Fibroblast of lung (primary cell): ENCODE data around the gene TGFB1. TPM values are rescaled to one million over a fixed set of nuclear protein-coding genes. Genes with fewer than 3 reads are reported as not detected.

ENCODE experiments used
- DNase-seq, 2 donors: peaks; one replicate each; pipeline versions ENCODE4 v3.0.0 to v3.0.0-alpha.2; 2010; ENCODE audit warnings: low read depth in 2 of 2
- H2AFZ ChIP-seq: 2 replicates; pipeline ENCODE4 v1.5.1; 2012; ENCODE audit warnings: low read length, control low read depth, inconsistent platforms
- H3K27ac ChIP-seq: 2 replicates; pipeline ENCODE4 v1.5.1; 2011; ENCODE audit warnings: low read length, control low read depth; ENCODE audit not compliant: insufficient read depth
- H3K27me3 ChIP-seq: 2 replicates; pipeline ENCODE4 v1.5.1; 2011; ENCODE audit warnings: mild to moderate bottlenecking, low read length; ENCODE audit not compliant: control insufficient read depth, insufficient read depth
- H3K36me3 ChIP-seq: 2 replicates; pipeline ENCODE4 v1.5.1; 2011; ENCODE audit warnings: low read length; ENCODE audit not compliant: control insufficient read depth, insufficient read depth
- H3K4me1 ChIP-seq: 2 replicates; pipeline ENCODE4 v1.5.1; 2011; ENCODE audit warnings: low read length; ENCODE audit not compliant: control insufficient read depth, insufficient read depth; ENCODE audit errors: extremely low read depth
- H3K4me2 ChIP-seq: 2 replicates; pipeline ENCODE4 v1.5.1; 2011; ENCODE audit warnings: low read length, control low read depth; ENCODE audit not compliant: insufficient read depth; ENCODE audit errors: extremely low read depth
- H3K4me3 ChIP-seq, 4 experiments: fragments of 200-600 bp in 1 of 4; sonication (generic) in 1 of 4; replicated peaks in 1 of 4; 2 replicates each; pipeline ENCODE4 v1.5.1; 2011 to 2016; ENCODE audit warnings: low read length in 4 of 4, low read depth in 3 of 4, mild to moderate bottlenecking in 3 of 4, control low read depth in 2 of 4, inconsistent platforms in 1 of 4, mixed read lengths in 1 of 4; ENCODE audit not compliant: insufficient read depth in 1 of 4; ENCODE audit errors: control extremely low read depth in 1 of 4
- H3K79me2 ChIP-seq: 2 replicates; pipeline ENCODE4 v1.5.1; 2012; ENCODE audit warnings: mild to moderate bottlenecking, low read length, inconsistent platforms; ENCODE audit not compliant: control insufficient read depth, insufficient read depth
- H3K9ac ChIP-seq: 2 replicates; pipeline ENCODE4 v1.5.1; 2011; ENCODE audit warnings: mild to moderate bottlenecking, low read length, control low read depth; ENCODE audit not compliant: insufficient read depth
- H3K9me3 ChIP-seq: 2 replicates; pipeline ENCODE4 v1.5.1; 2012; ENCODE audit warnings: low read depth, low read length; ENCODE audit not compliant: control insufficient read depth, insufficient read depth
- H4K20me1 ChIP-seq: 2 replicates; pipeline ENCODE4 v1.5.1; 2011; ENCODE audit warnings: low read length; ENCODE audit not compliant: control insufficient read depth, insufficient read depth; ENCODE audit errors: extremely low read depth
- CTCF ChIP-seq, 2 donors: IDR thresholded peaks in 1 of 2; conservative IDR thresholded peaks in 1 of 2; 1 replicate in 1 of 2; 2 replicates in 1 of 2; pipeline ENCODE4 v1.5.1; 2011 to 2012; ENCODE audit warnings: low read length in 2 of 2, control low read depth in 1 of 2, inconsistent platforms in 1 of 2, low read depth in 1 of 2, mild to moderate bottlenecking in 1 of 2
- EZH2 ChIP-seq: IDR thresholded peaks from 2 replicates; pipeline ENCODE4 v1.5.1; 2012; ENCODE audit warnings: low read length, control low read depth, mild to moderate bottlenecking; ENCODE audit errors: missing control alignments
- polyA plus RNA-seq, 2 donors: library from polyadenylated mRNA; depleted of rRNA in 1 of 2; stranded (reverse) in 1 of 2; unstranded in 1 of 2; fragments of >200 nt; gene quantifications; 2 replicates each; pipeline ENCODE4 v1.2.1, GENCODE V29; 2011 to 2012; ENCODE audit warnings: missing spikeins in 1 of 2
- total RNA-seq: library from RNA; depleted of rRNA; stranded (reverse); fragments of >200 nt; gene quantifications from 2 replicates; pipeline ENCODE4 v1.2.1, GENCODE V29; 2014

Gene TGFB1
- total and polyA plus RNA-seq, 2 donors (not counting 1 experiment from before 2014, with no cell fraction given), result 4.2 to 14.4 TPM

- no peaks in the 10 kb centered on the region for H4K20me1 ChIP-seq
- no peaks in the 10 kb centered on the region for H3K79me2 ChIP-seq
- no peaks in the 10 kb centered on the region for H3K4me1 ChIP-seq
- TF ChIP-seq EZH2, result no peak
- no peak for TF ChIP-seq CTCF (conservative IDR thresholded peaks at IDR 0.05 in 1 of 2, IDR thresholded peaks at IDR 0.05 in 1 of 2; ENCODE audit: low read depth in 1 of 2, low read length in 2 of 2)
- no peaks in the 10 kb centered on the region for H3K9me3 ChIP-seq
- no peak overlapping the region for H2AFZ ChIP-seq
- no peak overlapping the region for H3K9ac ChIP-seq
- H3K27me3 ChIP-seq, result no peaks in the 10 kb centered on the region
- H3K27ac ChIP-seq, result no peak overlapping the region
- H3K4me2 ChIP-seq, result no peak overlapping the region
- DNase-seq, result no peak
- peaks cover 1% of the 10 kb centered on the region for H3K36me3 ChIP-seq
- no peak overlapping the region for H3K4me3 ChIP-seq
Observed at GRCh38 chr19:41392775-41393174, 39.1 kb upstream of the TGFB1 start.

- Histone ChIP-seq H4K20me1 (no peaks in the 10 kb centered on the region), H3K79me2 (no peaks in the 10 kb centered on the region), H3K9me3 (no peaks in the 10 kb centered on the region), H3K4me2 (no peak overlapping the region), H2AFZ (no peak overlapping the region), H3K4me1 (no peaks in the 10 kb centered on the region), H3K27me3 (no peaks in the 10 kb centered on the region), H3K4me3 (no peak overlapping the region), H3K9ac (no peak overlapping the region), H3K36me3 (peaks cover 1% of the 10 kb centered on the region), H3K27ac (no peak overlapping the region)
- TF ChIP-seq CTCF (conservative IDR thresholded peaks at IDR 0.05 in 1 of 2, IDR thresholded peaks at IDR 0.05 in 1 of 2; ENCODE audit: low read depth in 1 of 2, low read length in 2 of 2) (no peak), EZH2 (no peak)
- no peak for DNase-seq
Observed at GRCh38 chr19:41391618-41392017, 37.9 kb upstream of the TGFB1 start.

- no peak for TF ChIP-seq EZH2
- TF ChIP-seq CTCF (conservative IDR thresholded peaks at IDR 0.05 in 1 of 2, IDR thresholded peaks at IDR 0.05 in 1 of 2; ENCODE audit: low read depth in 1 of 2, low read length in 2 of 2), result no peak
- Histone ChIP-seq H3K9ac (no peak overlapping the region), H3K4me1 (no peaks in the 10 kb centered on the region), H3K36me3 (peaks cover 1% of the 10 kb centered on the region), H3K79me2 (no peaks in the 10 kb centered on the region), H3K4me3 (no peak overlapping the region), H3K27ac (no peak overlapping the region), H2AFZ (no peak overlapping the region), H3K9me3 (no peaks in the 10 kb centered on the region), H3K4me2 (no peak overlapping the region), H3K27me3 (no peaks in the 10 kb centered on the region), H4K20me1 (no peaks in the 10 kb centered on the region)
- no peak for DNase-seq
Observed at GRCh38 chr19:41386442-41386841, 32.7 kb upstream of the TGFB1 start.
